Measurements from ENCODE around the gene CLN5.

Gene CLN5

GRCh38 chr13:77029436-77029835 is 37.6 kb downstream of the CLN5 start:
- no peaks in the 10 kb centered on the region for H3K36me3 ChIP-seq (replicated peaks; ENCODE audit: low read depth, low read length)
- peaks cover 13% of the 10 kb centered on the region for H3K4me1 ChIP-seq (ENCODE audit: low read length)
- H4K20me1 ChIP-seq (ENCODE audit: insufficient read depth, low read length) = peaks cover 19% of the 10 kb centered on the region
- no peak for TF ChIP-seq EZH2phosphoT487 (IDR thresholded peaks at IDR 0.05; ENCODE audit: low read depth)
- TF ChIP-seq, protein P1, sequence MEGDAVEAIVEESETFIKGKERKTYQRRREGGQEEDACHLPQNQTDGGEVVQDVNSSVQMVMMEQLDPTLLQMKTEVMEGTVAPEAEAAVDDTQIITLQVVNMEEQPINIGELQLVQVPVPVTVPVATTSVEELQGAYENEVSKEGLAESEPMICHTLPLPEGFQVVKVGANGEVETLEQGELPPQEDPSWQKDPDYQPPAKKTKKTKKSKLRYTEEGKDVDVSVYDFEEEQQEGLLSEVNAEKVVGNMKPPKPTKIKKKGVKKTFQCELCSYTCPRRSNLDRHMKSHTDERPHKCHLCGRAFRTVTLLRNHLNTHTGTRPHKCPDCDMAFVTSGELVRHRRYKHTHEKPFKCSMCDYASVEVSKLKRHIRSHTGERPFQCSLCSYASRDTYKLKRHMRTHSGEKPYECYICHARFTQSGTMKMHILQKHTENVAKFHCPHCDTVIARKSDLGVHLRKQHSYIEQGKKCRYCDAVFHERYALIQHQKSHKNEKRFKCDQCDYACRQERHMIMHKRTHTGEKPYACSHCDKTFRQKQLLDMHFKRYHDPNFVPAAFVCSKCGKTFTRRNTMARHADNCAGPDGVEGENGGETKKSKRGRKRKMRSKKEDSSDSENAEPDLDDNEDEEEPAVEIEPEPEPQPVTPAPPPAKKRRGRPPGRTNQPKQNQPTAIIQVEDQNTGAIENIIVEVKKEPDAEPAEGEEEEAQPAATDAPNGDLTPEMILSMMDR (IDR thresholded peaks at IDR 0.05; ENCODE audit: low read depth, low read length) = no peak
- H3K4me3 ChIP-seq (ENCODE audit: low read length) = no peak overlapping the region
- H3K9ac ChIP-seq (ENCODE audit: low read length) = no peak overlapping the region
- H3K9me3 ChIP-seq (ENCODE audit: insufficient read depth, low read length) = no peaks in the 10 kb centered on the region
- no peak overlapping the region for H3K27ac ChIP-seq (ENCODE audit: low read length)
- peaks cover 20% of the 10 kb centered on the region for H3K79me2 ChIP-seq (ENCODE audit: low read length)
- H3K4me2 ChIP-seq (ENCODE audit: low read length) = no peak overlapping the region
- no peaks in the 10 kb centered on the region for H3K27me3 ChIP-seq (ENCODE audit: low read depth, low read length)
- no peak overlapping the region for H2AFZ ChIP-seq (ENCODE audit: low read depth, low read length)

- Histone ChIP-seq H3K9me3 (ENCODE audit: insufficient read depth, low read length) (no peaks in the 10 kb centered on the region), H3K4me3 (ENCODE audit: low read length) (no peak overlapping the region), H3K4me2 (ENCODE audit: low read length) (no peak overlapping the region), H2AFZ (ENCODE audit: low read depth, low read length) (no peak overlapping the region), H3K9ac (ENCODE audit: low read length) (no peak overlapping the region), H3K27ac (ENCODE audit: low read length) (no peak overlapping the region), H3K27me3 (ENCODE audit: low read depth, low read length) (no peaks in the 10 kb centered on the region), H3K4me1 (ENCODE audit: low read length) (peaks cover 7% of the 10 kb centered on the region), H3K36me3 (replicated peaks; ENCODE audit: low read depth, low read length) (no peaks in the 10 kb centered on the region), H4K20me1 (ENCODE audit: insufficient read depth, low read length) (no peaks in the 10 kb centered on the region), H3K79me2 (ENCODE audit: low read length) (no peaks in the 10 kb centered on the region; the same call in 1 of the 2 replicates)
- TF ChIP-seq EZH2phosphoT487 (IDR thresholded peaks at IDR 0.05; ENCODE audit: low read depth) = no peak
- TF ChIP-seq, protein P1 (IDR thresholded peaks at IDR 0.05; ENCODE audit: low read depth, low read length) = no peak
Measured at GRCh38 chr13:77031656-77032243, 39.9 kb downstream of the CLN5 start.

DNA sequence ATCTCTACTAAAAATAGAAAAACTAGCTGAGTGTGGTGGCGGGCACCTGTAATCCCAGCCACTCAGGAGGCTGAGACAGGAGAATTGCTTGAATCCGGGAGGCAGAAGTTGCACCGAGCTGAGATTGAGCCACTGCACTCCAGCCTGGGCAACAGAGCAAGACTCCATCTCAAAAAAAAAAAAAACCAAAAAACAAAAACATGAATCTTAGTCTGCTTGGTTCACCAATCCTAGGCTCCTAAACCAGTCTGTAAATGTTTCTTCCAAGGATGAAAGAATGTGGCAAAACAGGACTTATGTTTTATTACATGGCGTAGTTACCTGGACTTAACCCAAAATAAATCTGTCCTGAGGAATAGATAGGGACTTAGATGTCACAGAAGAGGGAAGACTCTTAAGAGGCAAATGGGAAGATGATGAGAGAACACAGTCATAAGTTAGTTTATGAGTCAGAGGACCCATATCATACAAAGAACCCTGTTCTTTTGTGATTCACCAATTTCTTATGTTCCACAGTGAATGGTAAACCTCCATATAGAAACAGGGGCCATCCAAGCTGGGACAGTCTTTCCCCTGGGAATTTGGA is 41.9 kb downstream of the CLN5 start:
- H3K4me2 ChIP-seq (ENCODE audit: low read length) = no peak overlapping the region
- H3K4me3 ChIP-seq (ENCODE audit: low read length) = no peak overlapping the region
- H3K79me2 ChIP-seq (ENCODE audit: low read length) = no peaks in the 10 kb centered on the region
- no peaks in the 10 kb centered on the region for H3K27me3 ChIP-seq (ENCODE audit: low read depth, low read length)
- no peaks in the 10 kb centered on the region for H4K20me1 ChIP-seq (ENCODE audit: insufficient read depth, low read length)
- H3K36me3 ChIP-seq (replicated peaks; ENCODE audit: low read depth, low read length) = no peaks in the 10 kb centered on the region
- H2AFZ ChIP-seq (ENCODE audit: low read depth, low read length) = no peak overlapping the region
- TF ChIP-seq EZH2phosphoT487 (IDR thresholded peaks at IDR 0.05; ENCODE audit: low read depth) = no peak
- TF ChIP-seq, protein P1 (IDR thresholded peaks at IDR 0.05; ENCODE audit: low read depth, low read length) = no peak
- H3K9me3 ChIP-seq (ENCODE audit: insufficient read depth, low read length) = no peaks in the 10 kb centered on the region
- no peak overlapping the region for H3K27ac ChIP-seq (ENCODE audit: low read length)
- no peak overlapping the region for H3K9ac ChIP-seq (ENCODE audit: low read length)
- no peaks in the 10 kb centered on the region for H3K4me1 ChIP-seq (ENCODE audit: low read length)

GRCh38 chr13:77034881-77035280 is 43.0 kb downstream of the CLN5 start:
- no peak for TF ChIP-seq EZH2phosphoT487 (IDR thresholded peaks at IDR 0.05; ENCODE audit: low read depth)
- TF ChIP-seq, protein P1 (IDR thresholded peaks at IDR 0.05; ENCODE audit: low read depth, low read length) = no peak
- Histone ChIP-seq H3K4me3 (ENCODE audit: low read length) (no peak overlapping the region), H3K4me1 (ENCODE audit: low read length) (no peaks in the 10 kb centered on the region), H2AFZ (ENCODE audit: low read depth, low read length) (no peak overlapping the region), H3K27ac (ENCODE audit: low read length) (no peak overlapping the region), H3K4me2 (ENCODE audit: low read length) (no peak overlapping the region), H3K9ac (ENCODE audit: low read length) (no peak overlapping the region), H3K27me3 (ENCODE audit: low read depth, low read length) (no peaks in the 10 kb centered on the region), H3K9me3 (ENCODE audit: insufficient read depth, low read length) (no peaks in the 10 kb centered on the region), H4K20me1 (ENCODE audit: insufficient read depth, low read length) (no peaks in the 10 kb centered on the region), H3K36me3 (replicated peaks; ENCODE audit: low read depth, low read length) (peaks cover 2% of the 10 kb centered on the region), H3K79me2 (ENCODE audit: low read length) (no peaks in the 10 kb centered on the region)

All from OCI-LY3 (cell line).